HFFc6 (cell line): ENCODE results near the gene MEF2A. TPM values are rescaled to one million over a fixed set of nuclear protein-coding genes. Genes with fewer than 3 reads are reported as not detected.

Source experiments
- DNase-seq: peaks from one replicate; pipeline ENCODE4 v3.0.0-alpha.2; 2018
- H3K27ac Mint-ChIP-seq: 2 replicates; pipeline ENCODE4 v1.8.0; 2020; ENCODE audit warnings: mild to moderate bottlenecking, mixed read lengths
- H3K27me3 Mint-ChIP-seq: 2 replicates; pipeline ENCODE4 v1.8.0; 2021; ENCODE audit warnings: mild to moderate bottlenecking, moderate library complexity, mixed read lengths; ENCODE audit not compliant: insufficient read depth
- H3K36me3 Mint-ChIP-seq: 2 replicates; pipeline ENCODE4 v1.8.0; 2021; ENCODE audit warnings: low read depth, mixed read lengths
- H3K4me1 Mint-ChIP-seq: 2 replicates; pipeline ENCODE4 v1.8.0; 2020; ENCODE audit warnings: low read depth, mixed read lengths
- H3K4me3 Mint-ChIP-seq: 2 replicates; pipeline ENCODE4 v1.8.0; 2020; ENCODE audit warnings: mild to moderate bottlenecking, moderate library complexity, mixed read lengths
- H3K9me3 Mint-ChIP-seq: 2 replicates; pipeline ENCODE4 v1.8.0; 2020; ENCODE audit warnings: mild to moderate bottlenecking, mixed read lengths
- total RNA-seq, 6 experiments: library from RNA; stranded (reverse); fragmentation: NEBNext Ultra II Directional; extraction: Animal tissue kit (Norgen Biotek cat#: 25700); gene quantifications; 2 replicates in 1 of 6; 3 replicates in 5 of 6; pipeline ENCODE4 v1.2.3, GENCODE V29; 2021
- TF ChIP-seq, protein P1 (sequence below): fragments of 200-600 bp; sonication (generic); IDR thresholded peaks from 2 replicates; pipeline ENCODE4 v1.5.0; 2021; ENCODE audit warnings: antibody characterized with exemption, mild to moderate bottlenecking

Gene MEF2A
- total RNA-seq, 6 experiments from 2014 or later: 22.8 to 25.8 (median 24.0) TPM

DNA sequence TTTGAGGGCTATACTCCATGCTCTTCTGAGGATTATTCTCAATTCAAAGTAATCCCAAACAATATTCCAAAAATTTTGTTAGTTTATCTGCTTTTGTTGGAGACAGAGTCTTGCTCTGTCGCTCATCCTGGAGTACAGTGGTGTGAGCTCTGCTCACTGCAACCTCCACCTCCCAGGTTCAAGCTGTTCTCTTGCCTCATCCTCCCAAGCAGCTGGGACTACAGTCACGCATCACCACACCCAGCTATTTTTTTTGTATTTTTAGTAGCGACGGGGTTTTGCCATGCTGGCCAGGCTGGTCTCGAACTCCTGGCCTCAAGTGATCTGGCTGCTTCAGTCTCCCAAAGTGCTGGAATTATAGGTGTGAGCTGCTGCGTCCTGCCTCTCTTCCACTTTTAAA is 39.1 kb downstream of the MEF2A start:
- TF ChIP-seq, protein P1, sequence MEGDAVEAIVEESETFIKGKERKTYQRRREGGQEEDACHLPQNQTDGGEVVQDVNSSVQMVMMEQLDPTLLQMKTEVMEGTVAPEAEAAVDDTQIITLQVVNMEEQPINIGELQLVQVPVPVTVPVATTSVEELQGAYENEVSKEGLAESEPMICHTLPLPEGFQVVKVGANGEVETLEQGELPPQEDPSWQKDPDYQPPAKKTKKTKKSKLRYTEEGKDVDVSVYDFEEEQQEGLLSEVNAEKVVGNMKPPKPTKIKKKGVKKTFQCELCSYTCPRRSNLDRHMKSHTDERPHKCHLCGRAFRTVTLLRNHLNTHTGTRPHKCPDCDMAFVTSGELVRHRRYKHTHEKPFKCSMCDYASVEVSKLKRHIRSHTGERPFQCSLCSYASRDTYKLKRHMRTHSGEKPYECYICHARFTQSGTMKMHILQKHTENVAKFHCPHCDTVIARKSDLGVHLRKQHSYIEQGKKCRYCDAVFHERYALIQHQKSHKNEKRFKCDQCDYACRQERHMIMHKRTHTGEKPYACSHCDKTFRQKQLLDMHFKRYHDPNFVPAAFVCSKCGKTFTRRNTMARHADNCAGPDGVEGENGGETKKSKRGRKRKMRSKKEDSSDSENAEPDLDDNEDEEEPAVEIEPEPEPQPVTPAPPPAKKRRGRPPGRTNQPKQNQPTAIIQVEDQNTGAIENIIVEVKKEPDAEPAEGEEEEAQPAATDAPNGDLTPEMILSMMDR: no peak
- Mint-ChIP-seq H3K27me3 (no peaks in the 10 kb centered on the region; the same call in none of the 2 replicates), H3K9me3 (no peaks in the 10 kb centered on the region), H3K4me1 (peaks cover 28% of the 10 kb centered on the region), H3K27ac (no peak overlapping the region), H3K4me3 (no peak overlapping the region), H3K36me3 (peaks cover 24% of the 10 kb centered on the region)
- DNase-seq: no peak

DNA sequence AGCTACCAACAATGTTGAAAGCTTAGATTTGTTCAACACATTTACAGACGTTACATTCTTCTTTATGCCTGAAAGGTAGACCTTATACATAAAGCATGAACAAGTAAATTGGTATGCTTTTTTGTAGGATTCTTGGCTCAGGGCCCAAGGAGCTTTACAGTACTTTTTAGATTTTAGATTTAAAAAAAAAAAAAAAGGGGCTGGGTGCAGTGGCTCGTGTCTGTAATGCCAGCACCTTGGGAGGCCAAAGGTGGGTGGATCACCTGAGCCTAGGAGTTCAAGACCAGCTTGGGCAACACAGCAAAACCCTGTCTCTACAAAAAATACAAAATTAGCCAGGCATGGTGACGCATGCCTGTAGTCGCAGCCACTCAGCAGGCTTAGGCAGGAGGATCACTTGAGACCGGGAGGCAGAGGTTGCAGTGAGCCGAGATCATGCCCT is 39.7 kb downstream of the MEF2A start:
- H3K4me3 Mint-ChIP-seq: no peak overlapping the region
- TF ChIP-seq, protein P1: no peak
- DNase-seq: no peak
- peaks cover 18% of the 10 kb centered on the region for H3K36me3 Mint-ChIP-seq
- no peak overlapping the region for H3K27ac Mint-ChIP-seq
- H3K4me1 Mint-ChIP-seq: peaks cover 28% of the 10 kb centered on the region
- no peaks in the 10 kb centered on the region; the same call in 1 of the 2 replicates for H3K27me3 Mint-ChIP-seq
- no peaks in the 10 kb centered on the region for H3K9me3 Mint-ChIP-seq

DNA sequence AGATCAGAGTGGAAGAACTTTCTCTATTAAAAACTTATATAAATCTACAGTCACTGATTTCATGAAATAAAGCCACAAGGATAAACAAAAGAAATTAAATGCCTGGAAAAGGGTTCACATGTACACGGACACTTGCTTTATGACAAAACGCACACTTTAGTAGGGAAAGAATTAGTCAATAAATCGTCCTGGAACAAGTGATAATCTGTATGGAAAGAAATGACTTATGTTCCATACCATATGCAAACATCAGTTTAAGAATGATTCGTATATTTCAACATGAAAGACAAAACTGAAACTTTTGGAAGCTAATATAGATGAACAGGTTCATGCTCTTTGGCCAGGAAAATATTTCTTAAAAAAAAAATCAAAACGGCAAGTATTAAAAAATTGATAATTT is 40.2 kb downstream of the MEF2A start:
- TF ChIP-seq, protein P1: no peak
- Mint-ChIP-seq H3K27me3 (no peaks in the 10 kb centered on the region; the same call in 1 of the 2 replicates), H3K4me1 (peaks cover 28% of the 10 kb centered on the region), H3K4me3 (no peak overlapping the region), H3K36me3 (peaks cover 16% of the 10 kb centered on the region), H3K9me3 (no peaks in the 10 kb centered on the region), H3K27ac (no peak overlapping the region)
- DNase-seq: no peak

DNA sequence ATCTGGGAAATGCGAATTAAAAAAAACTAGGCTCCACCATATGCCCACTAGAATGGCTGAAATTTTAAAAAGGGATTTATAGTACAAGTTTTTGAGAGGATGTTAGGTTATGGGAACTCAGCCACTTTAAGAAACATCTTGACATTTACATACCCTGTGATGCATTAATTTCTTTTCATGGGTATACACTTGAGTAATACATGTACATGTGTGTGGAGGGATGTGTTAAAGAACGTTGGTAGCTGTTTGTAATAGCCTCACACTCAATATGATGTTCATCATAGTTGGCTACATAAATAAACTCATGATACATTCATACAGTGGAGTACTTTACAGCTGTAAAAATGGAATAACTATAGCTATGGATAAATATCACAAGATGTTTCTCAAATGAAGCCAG is 40.9 kb downstream of the MEF2A start:
- Mint-ChIP-seq H3K27me3 (no peaks in the 10 kb centered on the region; the same call in 1 of the 2 replicates), H3K27ac (no peak overlapping the region), H3K4me3 (no peak overlapping the region), H3K36me3 (peaks cover 12% of the 10 kb centered on the region), H3K4me1 (peaks cover 31% of the 10 kb centered on the region), H3K9me3 (no peaks in the 10 kb centered on the region)
- no peak for DNase-seq
- TF ChIP-seq, protein P1: no peak

DNA sequence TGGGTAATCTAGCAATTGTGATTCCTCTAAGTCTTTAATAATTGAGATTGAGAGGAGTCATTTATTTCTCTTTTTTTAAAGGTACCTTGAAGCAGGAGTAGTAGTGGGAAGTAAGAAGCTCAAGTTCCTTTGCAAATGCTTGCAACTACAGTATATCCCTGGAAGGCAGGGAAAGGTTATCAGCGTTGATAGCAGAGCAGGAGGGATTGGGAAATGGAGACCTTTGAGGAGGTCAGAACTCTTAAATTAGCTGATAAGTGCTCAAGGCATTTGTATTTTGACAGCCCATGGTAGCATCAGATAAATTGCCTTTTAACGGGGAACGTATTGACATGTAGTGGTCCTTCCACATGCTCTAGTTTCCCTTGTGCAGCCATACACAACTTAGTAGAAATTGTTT is 47.7 kb downstream of the MEF2A start:
- H3K36me3 Mint-ChIP-seq: peaks cover 4% of the 10 kb centered on the region; the same call in 1 of the 2 replicates

More for the DNA sequence above, 47.7 kb downstream of the MEF2A start:
- Mint-ChIP-seq H3K4me3 (no peak overlapping the region), H3K27me3 (no peaks in the 10 kb centered on the region; the same call in 1 of the 2 replicates), H3K4me1 (peaks cover 38% of the 10 kb centered on the region), H3K27ac (no peak overlapping the region), H3K9me3 (no peaks in the 10 kb centered on the region)
- TF ChIP-seq, protein P1: no peak
- DNase-seq: no peak
